B cell (primary cell): ENCODE results near the gene SRSF2. TPM values are rescaled to one million over a fixed set of nuclear protein-coding genes. Genes with fewer than 3 reads are reported as not detected.
A peak's percentile ranks its signal among the peaks of the same experiment; 100 is the strongest.
"Not testable (repeated sequence)": the region's sequence is repeated elsewhere in the genome, so short reads cannot be mapped to it uniquely, and the experiment has no call there.

Experiments used
- ATAC-seq: fragments of 200-7000 bp; cut with Tn5 transposase; one replicate; pipeline ENCODE4 v1.10.0; 2021; ENCODE audit warnings: low read depth, mild to moderate bottlenecking, moderate number of reproducible peaks, moderate library complexity
- CTCF ChIA-PET: fragments of 350-600 bp; sonication (Branson Sonifier 250); formaldehyde crosslinking; loops from one replicate; lab custom pipeline; 2021; ENCODE audit warnings: antibody characterized with exemption, inconsistent platforms; lab: Charles Lee
- POLR2A ChIA-PET: fragments of 350-600 bp; sonication (Branson Sonifier 250); formaldehyde crosslinking; loops from one replicate; lab custom pipeline; 2021; ENCODE audit warnings: antibody characterized with exemption; lab: Charles Lee
- DNase-seq: peaks from one replicate; pipeline ENCODE4 v3.0.0; 2013
- H2AFZ ChIP-seq: 2 replicates; pipeline ENCODE4 v1.6.1; 2012; ENCODE audit warnings: mild to moderate bottlenecking, low read depth, low read length; ENCODE audit not compliant: insufficient read depth, poor library complexity, severe bottlenecking
- H3K27ac ChIP-seq, 2 donors: 1 replicate in 1 of 2; 2 replicates in 1 of 2; pipeline ENCODE4 v1.5.1; 2012 to 2013; ENCODE audit warnings: low read length in 2 of 2, mild to moderate bottlenecking in 2 of 2, moderate library complexity in 1 of 2
- H3K27me3 ChIP-seq, 4 experiments: fragments of 200-600 bp in 1 of 4; sonication (generic) in 1 of 4; replicated peaks in 1 of 4; 1 replicate in 2 of 4; 2 replicates in 2 of 4; pipeline versions ENCODE4 v1.6.1 to v1.7.0; 2013 to 2016; ENCODE audit warnings: low read length in 3 of 4, mild to moderate bottlenecking in 2 of 4, mixed read lengths in 1 of 4, moderate library complexity in 1 of 4; ENCODE audit not compliant: insufficient read depth in 4 of 4, control insufficient read depth in 3 of 4; ENCODE audit errors: control extremely low read depth in 1 of 4
- H3K36me3 ChIP-seq, 2 experiments: replicated peaks in 1 of 2; 1 replicate in 1 of 2; 2 replicates in 1 of 2; pipeline versions ENCODE4 v1.6.1 to v1.7.1; 2013; ENCODE audit warnings: low read length in 1 of 2; ENCODE audit not compliant: insufficient read depth in 2 of 2, control insufficient read depth in 1 of 2; ENCODE audit errors: control extremely low read depth in 1 of 2, extremely low read depth in 1 of 2
- H3K4me1 ChIP-seq, 2 donors: fragments of 200-600 bp in 1 of 2; sonication (generic) in 1 of 2; 1 replicate in 1 of 2; 2 replicates in 1 of 2; pipeline versions ENCODE4 v1.5.1 to v1.6.1; 2013 to 2017; ENCODE audit warnings: low read length in 2 of 2; ENCODE audit not compliant: control insufficient read depth in 2 of 2, insufficient read depth in 2 of 2
- H3K4me2 ChIP-seq: replicated peaks from 2 replicates; pipeline ENCODE3; 2012; ENCODE audit warnings: mild to moderate bottlenecking, low read depth, low read length; ENCODE audit not compliant: poor library complexity, severe bottlenecking
- H3K4me3 ChIP-seq, 5 experiments: fragments of 200-600 bp in 1 of 5; sonication (generic) in 1 of 5; 1 replicate in 3 of 5; 2 replicates in 2 of 5; pipeline versions ENCODE4 v1.5.1 to v1.7.0; 2011 to 2016; ENCODE audit warnings: low read length in 4 of 5, mild to moderate bottlenecking in 4 of 5, low read depth in 2 of 5, control low read depth in 1 of 5, moderate library complexity in 1 of 5; ENCODE audit not compliant: insufficient read depth in 1 of 5; ENCODE audit errors: control extremely low read depth in 1 of 5, extremely low read depth in 1 of 5
- H3K79me2 ChIP-seq: fragments of 200-600 bp; sonication (generic); one replicate; pipeline ENCODE4 v1.6.0; 2016; ENCODE audit warnings: low read length; ENCODE audit not compliant: control insufficient read depth, insufficient read depth
- H3K9ac ChIP-seq: fragments of 200-600 bp; sonication (generic); 2 replicates; pipeline ENCODE4 v1.6.1; 2017; ENCODE audit warnings: mild to moderate bottlenecking, low read length, moderate library complexity
- H3K9me3 ChIP-seq, 3 donors: one replicate each; pipeline versions ENCODE4 v1.6.1 to v1.7.1; 2013; ENCODE audit warnings: low read length in 2 of 3; ENCODE audit not compliant: control insufficient read depth in 2 of 3, insufficient read depth in 1 of 3; ENCODE audit errors: control extremely low read depth in 1 of 3
- H4K20me1 ChIP-seq: 2 replicates; pipeline ENCODE4 v1.6.0; 2012; ENCODE audit warnings: mild to moderate bottlenecking, low read length; ENCODE audit not compliant: insufficient read depth, control insufficient read depth, poor library complexity, severe bottlenecking
- H3K27ac Mint-ChIP-seq: one replicate; pipeline ENCODE4 v1.8.0; 2021; ENCODE audit warnings: mixed read lengths
- H3K27me3 Mint-ChIP-seq: one replicate; pipeline ENCODE4 v1.8.0; 2021; ENCODE audit warnings: mixed read lengths
- H3K4me1 Mint-ChIP-seq: one replicate; pipeline ENCODE4 v1.8.0; 2021; ENCODE audit warnings: mixed read lengths
- H3K4me3 Mint-ChIP-seq: one replicate; pipeline ENCODE4 v1.8.0; 2021; ENCODE audit warnings: mixed read lengths
- H3K9me3 Mint-ChIP-seq: one replicate; pipeline ENCODE4 v1.8.0; 2022; ENCODE audit warnings: mixed read lengths; ENCODE audit not compliant: insufficient read depth
- CTCF ChIP-seq: fragments of 200-600 bp; IDR thresholded peaks from one replicate; pipeline ENCODE4 v1.8.0; 2022; ENCODE audit warnings: antibody characterized with exemption, mild to moderate bottlenecking
- EZH2 ChIP-seq: IDR thresholded peaks from 2 replicates; pipeline ENCODE4 v1.6.1; 2012; ENCODE audit warnings: borderline replicate concordance, low read depth, mild to moderate bottlenecking, moderate library complexity, low read length; ENCODE audit not compliant: insufficient read depth, poor library complexity, severe bottlenecking
- WGBS: methylation state at CpG from one replicate; pipeline ENCODE4 v1.1.5; 2013; ENCODE audit warnings: missing lambda C conversion rate; ENCODE audit not compliant: insufficient coverage; 5-methylcytosine and 5-hydroxymethylcytosine counted together
- intact Hi-C: fragments of 100-400 bp; cut with micrococcal nuclease; formaldehyde crosslinking; loops from one replicate; pipeline ENCODE4 v1.10.0; 2022
- polyA plus RNA-seq: library from polyadenylated mRNA; depleted of rRNA; stranded (reverse); fragments of >200 nt; gene quantifications from 2 replicates; pipeline ENCODE4 v1.2.3, GENCODE V29; 2012
- total RNA-seq, 2 donors: library from RNA; stranded (reverse); fragments of 120-200 nt in 1 of 2; gene quantifications; 1 replicate in 1 of 2; 2 replicates in 1 of 2; pipeline versions ENCODE4 v1.2.3 to v1.2.4, GENCODE V29; 2013 to 2022

Gene SRSF2
- total and polyA plus RNA-seq, 2 donors (not counting 1 experiment from before 2014, with no cell fraction given): 362 to 764 TPM

- no peak overlapping the region for H3K4me3 Mint-ChIP-seq
- peaks cover 62% of the 10 kb centered on the region for H3K4me1 Mint-ChIP-seq
- Histone ChIP-seq H3K4me2 (no peak overlapping the region), H3K9me3 (no peaks in the 10 kb centered on the region), H3K4me1 (peaks cover 44 to 58% of the 10 kb centered on the region in 2 donors), H3K4me3 (no peak overlapping the region), H3K79me2 (peaks cover 77% of the 10 kb centered on the region), H3K9ac (no peak overlapping the region), H3K36me3 (peaks cover 0 to 58% of the 10 kb centered on the region in 2 experiments), H2AFZ (no peak overlapping the region), H3K27me3 (no peaks in the 10 kb centered on the region), H4K20me1 (peaks cover 14% of the 10 kb centered on the region), H3K27ac (no peak overlapping the region)
- TF ChIP-seq CTCF: no peak
- TF ChIP-seq EZH2: no peak
- H3K27ac Mint-ChIP-seq: no peak overlapping the region
- ChIA-PET CTCF (no interaction called here), POLR2A (interaction anchor here (0.5 kb wide), 1 partner anchor 205 kb away, joined by 4 read pairs; no protein-coding TSS in a partner anchor)
- no peaks in the 10 kb centered on the region for H3K9me3 Mint-ChIP-seq
- intact Hi-C loops: no loop called here
- 100% methylated on average over 1 of the region's 3 CpGs for WGBS
- H3K27me3 Mint-ChIP-seq: no peaks in the 10 kb centered on the region
- DNase-seq: peak; percentile 18
- no peak for ATAC-seq
Measured at GRCh38 chr17:76732734-76733617, 4.2 kb downstream of the SRSF2 start.

- POLR2A ChIA-PET, DNase-seq, H3K4me3 ChIP-seq, H3K27me3 ChIP-seq, H2AFZ ChIP-seq, ATAC-seq, H3K27me3 Mint-ChIP-seq, intact Hi-C loops, H3K4me3 Mint-ChIP-seq, H3K4me2 ChIP-seq, H3K9me3 ChIP-seq, H3K9ac ChIP-seq, CTCF ChIA-PET, H3K9me3 Mint-ChIP-seq: not testable (repeated sequence)
- WGBS: 85% methylated on average over 8 of the region's 13 CpGs
- Histone ChIP-seq H3K4me1 (peaks cover 52 to 67% of the 10 kb centered on the region in 2 donors), H3K27ac (peak overlapping the region in 1 of 2 donors; percentile 62), H3K36me3 (peaks cover 0 to 58% of the 10 kb centered on the region in 2 experiments), H4K20me1 (peaks cover 14% of the 10 kb centered on the region), H3K79me2 (peaks cover 86% of the 10 kb centered on the region)
- Mint-ChIP-seq H3K27ac (peak overlapping the region; percentile 6), H3K4me1 (peaks cover 71% of the 10 kb centered on the region)
Measured at GRCh38 chr17:76731800-76732733, 5.1 kb downstream of the SRSF2 start.
